GM10266 (cell line): ENCODE results near the gene ALDH2.
"Not testable (repeated sequence)": the region's sequence is repeated elsewhere in the genome, so short reads cannot be mapped to it uniquely, and the experiment has no call there.

Experiments used
- DNase-seq: peaks from one replicate; pipeline ENCODE4 v3.0.0; 2012; ENCODE audit errors: extremely low spot score
- CTCF ChIP-seq: IDR thresholded peaks from 2 replicates; pipeline ENCODE4 v1.5.1; 2012; ENCODE audit warnings: mild to moderate bottlenecking, low read depth; ENCODE audit not compliant: control insufficient read depth, insufficient read depth; ENCODE audit errors: missing control alignments

The ALDH2 gene

DNA sequence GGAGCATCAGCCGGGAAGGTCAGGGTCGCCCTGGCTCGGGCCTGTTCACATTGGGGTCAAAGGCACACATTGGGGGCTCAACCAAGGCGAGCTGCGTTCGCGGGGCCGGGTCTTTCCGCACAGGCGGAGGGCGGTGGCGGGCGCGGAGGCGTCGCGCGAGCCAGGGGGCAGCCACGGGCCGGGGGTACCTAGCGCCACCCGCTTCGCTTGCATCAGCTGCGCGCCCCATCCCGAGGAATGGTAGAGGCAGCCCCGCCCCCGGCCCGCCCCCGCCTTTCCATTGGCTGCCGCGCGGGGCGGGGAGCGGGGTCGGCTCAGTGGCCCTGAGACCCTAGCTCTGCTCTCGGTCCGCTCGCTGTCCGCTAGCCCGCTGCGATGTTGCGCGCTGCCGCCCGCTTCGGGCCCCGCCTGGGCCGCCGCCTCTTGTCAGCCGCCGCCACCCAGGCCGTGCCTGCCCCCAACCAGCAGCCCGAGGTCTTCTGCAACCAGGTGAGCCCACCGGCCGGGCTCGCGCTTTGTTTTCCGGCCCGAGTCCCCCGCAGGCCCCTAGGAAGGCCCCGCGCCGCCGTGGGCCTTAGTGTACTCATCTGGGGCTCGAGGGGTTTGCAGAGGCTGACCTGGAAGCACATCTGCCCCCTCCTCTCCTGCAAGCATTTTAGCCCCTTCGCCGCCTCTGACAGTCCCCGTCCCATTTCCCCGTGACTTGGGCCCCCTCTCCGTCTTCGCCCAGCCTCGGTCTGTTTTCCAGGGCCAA is at the start of gene ALDH2:
TSS of gene ALDH2 (plus strand) at position 326 of the 754 bp plus-strand sequence. CDS start at position 376, 50 bp downstream.
- DNase-seq, result peak; percentile 60
- no peak for TF ChIP-seq CTCF

DNA sequence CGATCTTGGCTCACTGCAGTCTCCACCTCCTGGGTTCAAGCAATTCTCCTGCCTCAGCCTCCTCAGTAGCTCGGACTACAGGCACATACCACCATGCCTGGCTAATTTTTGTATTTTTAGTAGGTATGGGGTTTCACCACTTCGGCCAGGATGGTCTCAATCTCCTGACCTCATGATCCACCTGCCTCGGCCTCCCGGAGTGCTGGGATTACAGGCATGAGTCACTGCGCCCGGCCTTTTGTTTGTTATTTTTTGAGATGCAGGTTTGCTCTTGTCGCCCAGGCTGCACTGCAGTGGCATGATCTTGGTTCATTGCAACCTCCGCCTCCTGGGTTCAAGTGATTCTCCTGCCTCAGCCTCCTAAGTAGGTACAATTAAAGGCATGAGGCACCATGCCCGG is 47.4 kb upstream of the ALDH2 start:
- not testable (repeated sequence) for DNase-seq

GRCh38 chr12:111720457-111720856 is 46.3 kb upstream of the ALDH2 start:
- TF ChIP-seq CTCF, result no peak
- DNase-seq, result no peak

DNA sequence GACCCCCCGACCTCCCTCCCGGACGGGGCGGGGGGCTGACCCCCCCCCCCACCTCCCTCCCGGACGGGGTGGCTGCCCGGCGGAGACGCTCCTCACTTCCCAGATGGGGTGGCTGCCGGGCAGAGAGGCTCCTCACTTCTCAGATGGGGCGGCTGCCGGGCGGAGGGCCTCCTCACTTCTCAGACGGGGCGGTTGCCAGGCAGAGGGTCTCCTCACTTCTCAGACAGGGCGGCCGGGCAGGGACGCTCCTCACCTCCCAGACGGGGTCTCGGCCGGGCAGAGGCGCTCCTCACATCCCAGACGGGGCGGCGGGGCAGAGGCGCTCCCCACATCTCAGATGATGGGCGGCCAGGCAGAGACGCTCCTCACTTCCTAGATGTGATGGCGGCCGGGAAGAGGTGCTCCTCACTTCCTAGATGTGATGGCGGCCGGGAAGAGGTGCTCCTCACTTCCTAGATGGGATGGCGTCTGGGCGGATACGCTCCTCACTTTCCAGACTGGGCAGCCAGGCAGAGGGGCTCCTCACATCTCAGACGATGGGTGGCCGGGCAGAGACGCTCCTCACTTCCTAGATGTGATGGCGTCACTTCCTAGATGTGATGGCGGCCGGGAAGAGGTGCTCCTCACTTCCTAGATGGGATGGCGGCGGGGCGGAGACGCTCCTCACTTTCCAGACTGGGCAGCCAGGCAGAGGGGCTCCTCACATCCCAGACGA is 42.9 kb upstream of the ALDH2 start:
- DNase-seq, result not testable (repeated sequence)

DNA sequence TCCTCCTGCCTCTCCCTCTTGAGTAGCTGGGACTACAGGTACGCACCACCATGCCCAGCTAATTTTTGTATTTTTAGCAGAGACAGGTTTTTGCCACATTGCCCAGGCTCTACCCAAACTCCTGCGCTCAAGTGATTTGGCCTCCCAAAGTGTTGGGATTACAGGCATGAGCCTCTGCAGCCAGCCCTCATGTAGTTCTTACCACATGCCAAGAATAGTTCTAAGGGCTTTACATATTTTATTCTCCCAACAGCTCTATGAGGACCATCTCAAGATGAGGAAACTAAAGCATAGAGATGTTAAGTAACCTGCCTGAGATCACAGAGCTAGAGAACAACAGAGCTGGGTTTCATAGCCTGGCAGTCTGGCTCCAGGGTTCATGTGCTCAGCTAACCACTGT is 37.9 kb upstream of the ALDH2 start:
- no peak for TF ChIP-seq CTCF
- DNase-seq, result no peak

- no peak for TF ChIP-seq CTCF
- DNase-seq, result no peak
Observed at GRCh38 chr12:111730420-111730819, 36.3 kb upstream of the ALDH2 start.

- no peak for DNase-seq
- TF ChIP-seq CTCF, result no peak
Observed at GRCh38 chr12:111732786-111733185, 33.9 kb upstream of the ALDH2 start.

GRCh38 chr12:111733340-111733915 is 33.3 kb upstream of the ALDH2 start:
- no peak for TF ChIP-seq CTCF
- no peak for DNase-seq

DNA sequence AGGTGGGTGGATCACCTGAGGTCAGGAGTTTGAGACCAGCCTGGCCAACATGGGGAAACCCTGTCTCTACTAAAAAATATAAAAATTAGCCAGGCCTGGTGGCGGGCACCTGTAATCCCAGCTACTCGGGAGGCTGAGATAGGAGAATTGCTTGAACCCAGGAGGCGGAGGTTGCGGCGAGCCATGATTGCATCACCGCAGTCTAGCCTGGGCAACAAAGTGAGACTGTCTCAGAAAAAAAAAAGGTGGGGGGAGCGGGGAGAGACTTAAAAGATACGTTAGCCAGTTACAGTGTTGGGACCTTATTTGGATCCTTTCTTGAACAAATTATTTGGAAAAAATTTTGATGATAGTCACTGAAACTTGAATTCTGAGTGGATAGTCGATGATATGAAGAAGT is 27.2 kb upstream of the ALDH2 start:
- DNase-seq, result not testable (repeated sequence)
